Activated CD8-positive, alpha-beta memory T cell treated with anti-CD3 and anti-CD28 coated beads, Interleukin-2, amount 50 U/mL, for 1 hour (primary cell): ENCODE results near the gene CATSPER1.
"Not testable (repeated sequence)": the region's sequence is repeated elsewhere in the genome, so short reads cannot be mapped to it uniquely, and the experiment has no call there.

ENCODE experiments used
- DNase-seq: peaks from one replicate; pipeline ENCODE4 v3.0.0-alpha.2; 2020; ENCODE audit errors: extremely low read depth

The CATSPER1 gene

GRCh38 chr11:66020618-66021357, 5.5 kb downstream of the CATSPER1 start:
- DNase-seq = no peak

GRCh38 chr11:66020212-66020611, 6.1 kb downstream of the CATSPER1 start:
- no peak for DNase-seq

- no peak for DNase-seq
Observed at GRCh38 chr11:66017321-66017720, 9.0 kb downstream of the CATSPER1 start.

- DNase-seq = no peak
Observed at GRCh38 chr11:66016793-66017177, 9.5 kb downstream of the CATSPER1 start.

GRCh38 chr11:66015936-66016792, 10.1 kb downstream of the CATSPER1 start:
- no peak for DNase-seq

- no peak for DNase-seq
Observed at GRCh38 chr11:66015454-66015881, 10.8 kb downstream of the CATSPER1 start.

GRCh38 chr11:66014804-66015453, 11.3 kb downstream of the CATSPER1 start:
- no peak for DNase-seq

- DNase-seq = no peak
Observed at GRCh38 chr11:66013762-66014100, 12.5 kb downstream of the CATSPER1 start.

GRCh38 chr11:66012946-66013761, 13.1 kb downstream of the CATSPER1 start:
- DNase-seq = no peak

- no peak for DNase-seq
Observed at GRCh38 chr11:66012371-66012945, 13.8 kb downstream of the CATSPER1 start.

GRCh38 chr11:66011785-66012303, 14.4 kb downstream of the CATSPER1 start, which contains the start of gene CST6:
Gene CST6, plus strand, starts transcription at chr11:66012008. Its CDS starts 37 bp downstream, at chr11:66012045.
- DNase-seq = no peak

GRCh38 chr11:66011239-66011784, 15.0 kb downstream of the CATSPER1 start:
- DNase-seq = no peak

- not testable (repeated sequence) for DNase-seq
Observed at GRCh38 chr11:66010036-66010435, 16.2 kb downstream of the CATSPER1 start.

- DNase-seq = no peak
Observed at GRCh38 chr11:66008468-66009101, 17.7 kb downstream of the CATSPER1 start.

- DNase-seq = no peak
Observed at GRCh38 chr11:66008095-66008467, 18.2 kb downstream of the CATSPER1 start.

- DNase-seq = no peak
Observed at GRCh38 chr11:66007201-66007634, 19.1 kb downstream of the CATSPER1 start.

GRCh38 chr11:66006891-66007176, 19.4 kb downstream of the CATSPER1 start:
- no peak for DNase-seq

- DNase-seq = no peak
Observed at GRCh38 chr11:66006134-66006890, 20.0 kb downstream of the CATSPER1 start.

- DNase-seq = no peak
Observed at GRCh38 chr11:66004186-66004585, 22.1 kb downstream of the CATSPER1 start.

GRCh38 chr11:66003291-66003690, 23.0 kb downstream of the CATSPER1 start:
- DNase-seq = no peak
